Spinal cord (tissue), 10 donors: ENCODE results near the gene NEDD4L. TPM values are rescaled to one million over a fixed set of nuclear protein-coding genes. Genes with fewer than 3 reads are reported as not detected.
"Not testable (repeated sequence)": the region's sequence is repeated elsewhere in the genome, so short reads cannot be mapped to it uniquely, and the experiment has no call there.

ENCODE experiments used
- DNase-seq, 6 donors: peaks; one replicate each; pipeline versions ENCODE4 v3.0.0 to v3.0.0-alpha.2; 2013 to 2015; ENCODE audit warnings: low spot score in 6 of 6, low read depth in 4 of 6
- H3K27ac ChIP-seq: one replicate; pipeline ENCODE4 v1.5.1; 2013; ENCODE audit warnings: low read depth, low read length, control low read depth
- H3K27me3 ChIP-seq: one replicate; pipeline ENCODE4 v1.6.1; 2013; ENCODE audit warnings: low read length; ENCODE audit not compliant: control insufficient read depth, insufficient read depth
- H3K36me3 ChIP-seq: one replicate; pipeline ENCODE4 v1.6.1; 2013; ENCODE audit warnings: low read length; ENCODE audit not compliant: control insufficient read depth, insufficient read depth
- H3K4me1 ChIP-seq: one replicate; pipeline ENCODE4 v1.6.1; 2013; ENCODE audit warnings: low read length; ENCODE audit not compliant: control insufficient read depth, insufficient read depth
- H3K4me3 ChIP-seq: one replicate; pipeline ENCODE4 v1.5.1; 2013; ENCODE audit warnings: low read depth, low read length, control low read depth
- H3K9me3 ChIP-seq: one replicate; pipeline ENCODE4 v1.6.1; 2013; ENCODE audit warnings: low read length; ENCODE audit not compliant: control insufficient read depth, insufficient read depth
- WGBS: methylation state at CpG from one replicate; pipeline ENCODE4 v1.1.5; 2013; ENCODE audit warnings: missing lambda C conversion rate; ENCODE audit not compliant: insufficient coverage; 5-methylcytosine and 5-hydroxymethylcytosine counted together
- polyA plus RNA-seq, 2 donors: library from polyadenylated mRNA; unstranded; fragments of 120-200 nt; gene quantifications; one replicate each; pipeline ENCODE4 v1.2.1, GENCODE V29; 2013; ENCODE audit not compliant: insufficient read length in 2 of 2
- total RNA-seq, 2 donors: library from RNA; depleted of rRNA in 1 of 2; stranded (reverse); fragments of 120-200 nt in 1 of 2; fragments of >200 nt in 1 of 2; gene quantifications; one replicate each; pipeline versions ENCODE4 v1.2.3 to v1.2.4, GENCODE V29; 2013 to 2014
- donor health status: healthy.

NEDD4L gene
- total and polyA plus RNA-seq, 4 donors, result 33.8 to 51.7 (median 49.7) TPM

- no peak overlapping the region for H3K4me3 ChIP-seq
- no peak for DNase-seq
- no peaks in the 10 kb centered on the region for H3K9me3 ChIP-seq
- no peak overlapping the region for H3K27ac ChIP-seq
- no peaks in the 10 kb centered on the region for H3K4me1 ChIP-seq
- WGBS, result 80% methylated on average over 1 of the region's 2 CpGs
- no peaks in the 10 kb centered on the region for H3K36me3 ChIP-seq
- no peaks in the 10 kb centered on the region for H3K27me3 ChIP-seq
Measured at GRCh38 chr18:58264840-58265239, 220.8 kb downstream of the NEDD4L start.

- not testable (repeated sequence) for H3K27me3 ChIP-seq, DNase-seq, H3K4me1 ChIP-seq, H3K27ac ChIP-seq, H3K9me3 ChIP-seq, H3K4me3 ChIP-seq, H3K36me3 ChIP-seq
- WGBS, result no CpG with 5 or more reads among the region's 3 CpGs
Measured at GRCh38 chr18:58265489-58265888, 221.5 kb downstream of the NEDD4L start.

- Histone ChIP-seq H3K27me3 (no peaks in the 10 kb centered on the region), H3K36me3 (no peaks in the 10 kb centered on the region), H3K27ac (no peak overlapping the region), H3K4me3 (no peak overlapping the region), H3K4me1 (no peaks in the 10 kb centered on the region), H3K9me3 (no peaks in the 10 kb centered on the region)
- DNase-seq, result no peak
- no CpG with 5 or more reads among the region's 1 CpG for WGBS
Measured at GRCh38 chr18:58266291-58266690, 222.3 kb downstream of the NEDD4L start.

GRCh38 chr18:58267493-58267892 is 223.5 kb downstream of the NEDD4L start:
- Histone ChIP-seq H3K9me3 (no peaks in the 10 kb centered on the region), H3K27me3 (no peaks in the 10 kb centered on the region), H3K36me3 (no peaks in the 10 kb centered on the region), H3K4me3 (no peak overlapping the region), H3K4me1 (no peaks in the 10 kb centered on the region), H3K27ac (no peak overlapping the region)
- WGBS, result 100% methylated on average over 1 of the region's 6 CpGs
- DNase-seq, result no peak

- Histone ChIP-seq H3K27me3 (no peaks in the 10 kb centered on the region), H3K4me3 (no peak overlapping the region), H3K9me3 (no peaks in the 10 kb centered on the region), H3K27ac (no peak overlapping the region), H3K36me3 (no peaks in the 10 kb centered on the region), H3K4me1 (no peaks in the 10 kb centered on the region)
- 100% methylated on average over 1 of the region's 2 CpGs for WGBS
- DNase-seq, result no peak
Measured at GRCh38 chr18:58268849-58269248, 224.8 kb downstream of the NEDD4L start.

- no peak overlapping the region for H3K27ac ChIP-seq
- no peaks in the 10 kb centered on the region for H3K36me3 ChIP-seq
- no peaks in the 10 kb centered on the region for H3K9me3 ChIP-seq
- H3K4me1 ChIP-seq, result no peaks in the 10 kb centered on the region
- H3K27me3 ChIP-seq, result no peaks in the 10 kb centered on the region
- H3K4me3 ChIP-seq, result no peak overlapping the region
- DNase-seq, result no peak
- WGBS, result 100% methylated on average over 3 of the region's 5 CpGs
Measured at GRCh38 chr18:58269931-58270330, 225.9 kb downstream of the NEDD4L start.

- DNase-seq, result no peak
- no CpG with 5 or more reads among the region's 4 CpGs for WGBS
- no peak overlapping the region for H3K4me3 ChIP-seq
Measured at GRCh38 chr18:58270396-58270795, 226.4 kb downstream of the NEDD4L start.

GRCh38 chr18:58271770-58272169 is 227.7 kb downstream of the NEDD4L start:
- Histone ChIP-seq H3K36me3 (no peaks in the 10 kb centered on the region), H3K4me3 (no peak overlapping the region), H3K27ac (no peak overlapping the region), H3K9me3 (no peaks in the 10 kb centered on the region), H3K4me1 (peaks cover under 1% of the 10 kb centered on the region), H3K27me3 (no peaks in the 10 kb centered on the region)
- no peak for DNase-seq
- no CpG with 5 or more reads among the region's 2 CpGs for WGBS

More at GRCh38 chr18:58270396-58270795, 226.4 kb downstream of the NEDD4L start:
- no peaks in the 10 kb centered on the region for H3K36me3 ChIP-seq
- no peaks in the 10 kb centered on the region for H3K4me1 ChIP-seq
- H3K27me3 ChIP-seq, result no peaks in the 10 kb centered on the region
- H3K27ac ChIP-seq, result no peak overlapping the region
- no peaks in the 10 kb centered on the region for H3K9me3 ChIP-seq

GRCh38 chr18:58272209-58272608 is 228.2 kb downstream of the NEDD4L start:
- Histone ChIP-seq H3K27me3 (no peaks in the 10 kb centered on the region), H3K36me3 (no peaks in the 10 kb centered on the region), H3K4me3 (no peak overlapping the region), H3K27ac (no peak overlapping the region), H3K9me3 (no peaks in the 10 kb centered on the region), H3K4me1 (peaks cover 5% of the 10 kb centered on the region)
- WGBS, result 95% methylated on average over 6 of the region's 6 CpGs
- no peak for DNase-seq

GRCh38 chr18:58272779-58273435 is 228.9 kb downstream of the NEDD4L start:
- Histone ChIP-seq H3K27ac (no peak overlapping the region), H3K27me3 (no peaks in the 10 kb centered on the region), H3K4me3 (no peak overlapping the region), H3K4me1 (peaks cover 7% of the 10 kb centered on the region), H3K9me3 (no peaks in the 10 kb centered on the region), H3K36me3 (no peaks in the 10 kb centered on the region)
- DNase-seq, result no peak
- WGBS, result 98% methylated on average over 4 of the region's 7 CpGs
